Pancreas (tissue), 10 donors: Measurements from ENCODE around the gene POU2AF1. TPM values are rescaled to one million over a fixed set of nuclear protein-coding genes. Genes with fewer than 3 reads are reported as not detected.

ENCODE experiments used
- ATAC-seq, 4 donors: fragments of 200-7000 bp; cut with Tn5 transposase; one replicate each; pipeline versions ENCODE4 v1.8.0 to v1.9.1; 2020; ENCODE audit warnings: mild to moderate bottlenecking in 4 of 4, moderate library complexity in 4 of 4
- DNase-seq, 6 donors: peaks; one replicate each; pipeline ENCODE4 v3.0.0-alpha.2; 2020
- FAIRE-seq: peaks from 2 replicates; lab custom pipeline; 2012; peaks lifted over from hg19 to GRCh38; lab: Jason Lieb, UNC
- H3K27ac ChIP-seq, 4 donors: fragments of 200-600 bp; sonication (generic); 1 replicate in 3 of 4; 2 replicates in 1 of 4; pipeline versions ENCODE4 v1.5.0 to v1.8.0; 2020
- H3K27me3 ChIP-seq, 4 donors: fragments of 200-600 bp; one replicate each; pipeline ENCODE4 v1.8.0; 2021
- H3K36me3 ChIP-seq, 3 donors: fragments of 200-600 bp; sonication (generic) in 1 of 3; one replicate each; pipeline versions ENCODE4 v1.5.0 to v1.8.0; 2020 to 2021
- H3K4me1 ChIP-seq, 3 donors: fragments of 200-600 bp; one replicate each; pipeline ENCODE4 v1.8.0; 2021
- H3K4me3 ChIP-seq, 4 donors: fragments of 200-600 bp; sonication (generic) in 2 of 4; one replicate each; pipeline versions ENCODE4 v1.5.0 to v1.8.0; 2020 to 2021
- H3K9me3 ChIP-seq, 4 donors: fragments of 200-600 bp; one replicate each; pipeline ENCODE4 v1.8.0; 2021
- WGBS, 2 donors: extraction: QIAGEN DNeasy Blood & Tissue Kit; methylation state at CpG; one replicate each; pipeline ENCODE4 v1.1.7; 2013; 5-methylcytosine and 5-hydroxymethylcytosine counted together
- intact Hi-C, 3 donors: fragments of 100-400 bp; cut with DNase I; formaldehyde crosslinking; loops; one replicate each; pipeline versions ENCODE4 v1.11.1 to v1.14.2; 2022
- polyA plus RNA-seq, 2 donors: library from polyadenylated mRNA; stranded (reverse); fragments of 200-250 nt; gene quantifications; one replicate each; pipeline ENCODE4 v1.2.3, GENCODE V29; 2013
- total RNA-seq, 6 donors: library from RNA; stranded (reverse); fragmentation: NEBNext Ultra II Directional in 4 of 6; extraction: Animal tissue kit (Norgen Biotek cat#: 25700) in 4 of 6; gene quantifications; one replicate each; pipeline versions ENCODE4 v1.2.1 to v1.2.4, GENCODE V29; 2021 to 2023
- TF ChIP-seq, protein P1 (sequence below), 4 donors: fragments of 200-600 bp; sonication (generic) in 3 of 4; IDR thresholded peaks; one replicate each; pipeline versions ENCODE4 v1.5.0 to v1.8.0; 2021; ENCODE audit warnings: antibody characterized with exemption in 4 of 4
- donor health status: healthy with polysubstance abuse.
- donor health status: DM: no; HTN: no; CAD: no; lungs with moderate emphysema.
- donor health status: DM: no; HTN: no; CAD: no.
- donor health status: control.
- donor health status: control.
- donor health status: Bipolar disorder and iron deficiency.
- donor health status: DM: yes; HTN: yes; CAD: no.
- donor health status: DM: no; HTN: no; CAD: no.
- donor health status: DM: no; HTN: no; CAD: no.
- donor health status: DM: yes; HTN: yes; CAD: no.

Gene POU2AF1
- total and polyA plus RNA-seq, 8 donors, result 0.08 to 2.2 (median 0.41) TPM

- Histone ChIP-seq H3K27ac (peak overlapping the region in 1 of 4 donors; percentile 36), H3K36me3 (no peaks in the 10 kb centered on the region), H3K9me3 (no peaks in the 10 kb centered on the region), H3K4me1 (peaks cover 18 to 27% (median 21%) of the 10 kb centered on the region in 3 donors), H3K4me3 (no peak overlapping the region), H3K27me3 (no peaks in the 10 kb centered on the region)
- no peak for DNase-seq
- WGBS, 2 donors, result 86 to 88% methylated on average over 4 of the region's 4 CpGs
- no peak for ATAC-seq
- TF ChIP-seq, protein P1, sequence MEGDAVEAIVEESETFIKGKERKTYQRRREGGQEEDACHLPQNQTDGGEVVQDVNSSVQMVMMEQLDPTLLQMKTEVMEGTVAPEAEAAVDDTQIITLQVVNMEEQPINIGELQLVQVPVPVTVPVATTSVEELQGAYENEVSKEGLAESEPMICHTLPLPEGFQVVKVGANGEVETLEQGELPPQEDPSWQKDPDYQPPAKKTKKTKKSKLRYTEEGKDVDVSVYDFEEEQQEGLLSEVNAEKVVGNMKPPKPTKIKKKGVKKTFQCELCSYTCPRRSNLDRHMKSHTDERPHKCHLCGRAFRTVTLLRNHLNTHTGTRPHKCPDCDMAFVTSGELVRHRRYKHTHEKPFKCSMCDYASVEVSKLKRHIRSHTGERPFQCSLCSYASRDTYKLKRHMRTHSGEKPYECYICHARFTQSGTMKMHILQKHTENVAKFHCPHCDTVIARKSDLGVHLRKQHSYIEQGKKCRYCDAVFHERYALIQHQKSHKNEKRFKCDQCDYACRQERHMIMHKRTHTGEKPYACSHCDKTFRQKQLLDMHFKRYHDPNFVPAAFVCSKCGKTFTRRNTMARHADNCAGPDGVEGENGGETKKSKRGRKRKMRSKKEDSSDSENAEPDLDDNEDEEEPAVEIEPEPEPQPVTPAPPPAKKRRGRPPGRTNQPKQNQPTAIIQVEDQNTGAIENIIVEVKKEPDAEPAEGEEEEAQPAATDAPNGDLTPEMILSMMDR (IDR thresholded peaks at IDR 0.05), result no peak
- no peak for FAIRE-seq
- intact Hi-C loops, result no loop called here
These were observed 40.1 kb upstream of the POU2AF1 start for GRCh38 chr11:111419181-111419580.

DNA sequence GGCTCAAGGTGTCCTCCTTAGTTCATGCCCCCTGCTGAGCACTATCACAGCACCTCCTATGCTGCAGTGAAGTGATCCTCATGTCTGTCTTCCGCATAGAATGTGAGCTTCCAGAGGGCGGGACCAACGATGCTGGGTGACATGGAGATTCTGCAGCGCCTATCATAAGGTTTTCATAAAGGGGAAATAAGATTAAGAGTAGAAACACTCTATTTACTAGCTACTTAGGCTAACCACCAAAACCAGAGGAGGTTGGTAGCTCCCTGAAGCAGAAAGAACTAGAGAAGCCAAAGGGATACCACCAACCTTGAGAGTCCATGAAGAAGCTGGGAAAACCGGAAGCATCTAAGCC lies 39.3 kb upstream of the POU2AF1 start:
- ATAC-seq (no peak), DNase-seq (no peak), FAIRE-seq (no peak)
- no peak overlapping the region for H3K27ac ChIP-seq
- no peaks in the 10 kb centered on the region for H3K27me3 ChIP-seq
- H3K36me3 ChIP-seq, result no peaks in the 10 kb centered on the region
- TF ChIP-seq, protein P1 (IDR thresholded peaks at IDR 0.05), result no peak
- intact Hi-C loops, result no loop called here
- H3K9me3 ChIP-seq, result no peaks in the 10 kb centered on the region
- 56 to 58% methylated on average over 5 of the region's 5 CpGs for WGBS, 2 donors
- H3K4me1 ChIP-seq, result peaks cover 18 to 27% (median 21%) of the 10 kb centered on the region in 3 donors
- H3K4me3 ChIP-seq, result no peak overlapping the region

DNA sequence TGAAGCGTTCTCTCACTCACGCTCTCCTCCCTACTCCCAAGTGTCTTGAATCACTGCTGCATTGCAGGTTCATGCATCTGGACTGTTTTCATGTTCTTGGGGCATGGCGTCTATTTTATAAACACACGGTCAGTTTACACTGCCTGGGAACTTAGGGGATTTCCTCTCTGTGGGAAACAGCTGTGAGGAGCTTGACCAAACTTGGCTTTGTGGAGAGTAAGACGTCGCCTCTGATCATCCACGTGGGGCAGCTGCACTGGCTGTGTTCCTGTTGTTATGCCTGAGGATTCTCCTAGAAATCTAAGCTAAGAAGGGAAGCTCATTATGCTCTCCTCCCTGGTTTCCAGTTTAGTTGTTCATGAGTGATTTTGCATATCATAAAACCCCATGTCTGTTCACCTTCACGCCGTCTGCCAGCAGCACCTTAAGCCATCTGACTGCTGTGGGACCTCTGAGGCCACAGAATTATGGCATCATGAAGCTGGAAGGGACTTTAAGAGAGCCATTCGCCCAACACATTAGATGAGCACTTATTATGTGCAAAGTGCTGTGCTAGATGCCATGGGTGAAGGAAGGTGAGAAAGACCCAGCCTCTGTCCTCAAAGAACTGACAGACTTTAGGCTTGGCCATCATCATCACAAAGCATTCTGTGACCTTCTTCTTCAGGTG lies 38.8 kb upstream of the POU2AF1 start:
- ATAC-seq, result peak; percentile 29 to 78 (median 69)
- no peaks in the 10 kb centered on the region for H3K36me3 ChIP-seq
- peaks cover 18 to 27% (median 21%) of the 10 kb centered on the region in 3 donors for H3K4me1 ChIP-seq
- FAIRE-seq, result peak; percentile 89
- no peaks in the 10 kb centered on the region for H3K9me3 ChIP-seq
- H3K27ac ChIP-seq, result peak overlapping the region in 1 of 4 donors; percentile 42
- no peak overlapping the region for H3K4me3 ChIP-seq
- peak in 3 of 6 donors; percentile 39 to 74 (median 51) for DNase-seq
- TF ChIP-seq, protein P1 (IDR thresholded peaks at IDR 0.05), result no peak
- H3K27me3 ChIP-seq, result no peaks in the 10 kb centered on the region
- intact Hi-C loops, result no loop called here
- WGBS, 2 donors, result 31% methylated on average over 10 of the region's 10 CpGs

GRCh38 chr11:111417011-111417765 lies 38.1 kb upstream of the POU2AF1 start:
- H3K27ac ChIP-seq, result peak overlapping the region in 1 of 4 donors; percentile 42
- WGBS, 2 donors, result 43 to 47% methylated on average over 8 of the region's 8 CpGs
- no peak for FAIRE-seq
- H3K4me3 ChIP-seq, result no peak overlapping the region
- H3K4me1 ChIP-seq, result peaks cover 18 to 23% (median 21%) of the 10 kb centered on the region in 3 donors
- no peaks in the 10 kb centered on the region for H3K9me3 ChIP-seq
- H3K27me3 ChIP-seq, result no peaks in the 10 kb centered on the region
- no peaks in the 10 kb centered on the region for H3K36me3 ChIP-seq
- no peak for DNase-seq
- intact Hi-C loops, result no loop called here
- TF ChIP-seq, protein P1 (IDR thresholded peaks at IDR 0.05), result no peak
- peak in 3 of 4 donors; percentile 17 to 56 (median 40) for ATAC-seq
